Hepatocyte (in vitro differentiated cells): ENCODE measurements around the gene OR56B1. TPM values are rescaled to one million over a fixed set of nuclear protein-coding genes. Genes with fewer than 3 reads are reported as not detected.
"Not testable (repeated sequence)": the region's sequence is repeated elsewhere in the genome, so short reads cannot be mapped to it uniquely, and the experiment has no call there.

Experiments
- DNase-seq: peaks from one replicate; pipeline ENCODE4 v3.0.0-alpha.2; 2016; ENCODE audit warnings: low spot score
- H2AFZ ChIP-seq: fragments of 200-600 bp; sonication (generic); 2 replicates; pipeline ENCODE4 v1.6.0; 2016; ENCODE audit warnings: antibody characterized with exemption, mild to moderate bottlenecking
- H3K27ac ChIP-seq: fragments of 200-600 bp; sonication (generic); 2 replicates; pipeline ENCODE4 v1.5.1; 2016; ENCODE audit warnings: mild to moderate bottlenecking
- H3K27me3 ChIP-seq: fragments of 200-600 bp; sonication (generic); 2 replicates; pipeline ENCODE4 v1.6.1; 2016
- H3K36me3 ChIP-seq: fragments of 200-600 bp; sonication (generic); replicated peaks from 2 replicates; pipeline ENCODE4 v1.5.1; 2016; ENCODE audit warnings: low read depth; ENCODE audit not compliant: insufficient read depth
- H3K4me1 ChIP-seq: fragments of 200-600 bp; sonication (generic); 2 replicates; pipeline ENCODE4 v1.5.1; 2016; ENCODE audit warnings: mild to moderate bottlenecking, moderate library complexity; ENCODE audit not compliant: insufficient read depth
- H3K4me2 ChIP-seq: fragments of 200-600 bp; sonication (generic); 2 replicates; pipeline ENCODE4 v1.6.0; 2016
- H3K4me3 ChIP-seq: fragments of 200-600 bp; sonication (generic); 2 replicates; pipeline ENCODE4 v1.5.1; 2016; ENCODE audit warnings: mild to moderate bottlenecking
- H3K79me2 ChIP-seq: fragments of 200-600 bp; sonication (generic); 2 replicates; pipeline ENCODE4 v1.6.0; 2017; ENCODE audit warnings: mild to moderate bottlenecking
- H3K9me2 ChIP-seq: fragments of 200-600 bp; sonication (generic); replicated peaks from 2 replicates; pipeline ENCODE4 v1.6.0; 2017; ENCODE audit warnings: mild to moderate bottlenecking; ENCODE audit not compliant: insufficient read depth
- H3K9me3 ChIP-seq: fragments of 200-600 bp; sonication (generic); 2 replicates; pipeline ENCODE4 v1.5.1; 2016; ENCODE audit warnings: low read depth, mild to moderate bottlenecking
- H4K20me1 ChIP-seq: fragments of 200-600 bp; sonication (generic); 2 replicates; pipeline ENCODE4 v1.6.0; 2016; ENCODE audit warnings: mild to moderate bottlenecking; ENCODE audit not compliant: insufficient read depth, poor library complexity, severe bottlenecking
- EZH2 ChIP-seq: fragments of 200-600 bp; sonication (generic); IDR thresholded peaks from 2 replicates; pipeline ENCODE4 v1.6.1; 2016; ENCODE audit warnings: antibody characterized with exemption, mild to moderate bottlenecking, borderline replicate concordance
- EZH2phosphoT487 ChIP-seq: fragments of 200-600 bp; sonication (generic); IDR thresholded peaks from one replicate; pipeline ENCODE4 v1.6.1; 2018; ENCODE audit warnings: antibody characterized with exemption, mild to moderate bottlenecking, low read depth, moderate library complexity; ENCODE audit not compliant: unreplicated experiment, severe bottlenecking
- WGBS: methylation state at CpG from one replicate; pipeline ENCODE4 v1.1.6; 2016; ENCODE audit warnings: low lambda C conversion rate; ENCODE audit errors: missing lambda C conversion rate; 5-methylcytosine and 5-hydroxymethylcytosine counted together
- polyA plus RNA-seq: library from polyadenylated mRNA; unstranded; fragments of >200 nt; fragmentation: Nextera tagmentation; extraction: Ambion mirVana; gene quantifications from 2 replicates; pipeline ENCODE4 v1.2.1, GENCODE V29; 2016
- total RNA-seq: library from RNA; depleted of rRNA; stranded (reverse); fragments of >200 nt; gene quantifications from 2 replicates; pipeline ENCODE4 v1.2.3, GENCODE V29; 2014
- TF ChIP-seq, protein P1 (sequence below): fragments of 200-600 bp; sonication (generic); IDR thresholded peaks from 2 replicates; pipeline ENCODE4 v1.5.1; 2016; ENCODE audit warnings: antibody characterized with exemption, mild to moderate bottlenecking; ENCODE audit not compliant: poor library complexity

Gene OR56B1
- total and polyA plus RNA-seq, 2 experiments from 2014 or later, result not detected

DNA sequence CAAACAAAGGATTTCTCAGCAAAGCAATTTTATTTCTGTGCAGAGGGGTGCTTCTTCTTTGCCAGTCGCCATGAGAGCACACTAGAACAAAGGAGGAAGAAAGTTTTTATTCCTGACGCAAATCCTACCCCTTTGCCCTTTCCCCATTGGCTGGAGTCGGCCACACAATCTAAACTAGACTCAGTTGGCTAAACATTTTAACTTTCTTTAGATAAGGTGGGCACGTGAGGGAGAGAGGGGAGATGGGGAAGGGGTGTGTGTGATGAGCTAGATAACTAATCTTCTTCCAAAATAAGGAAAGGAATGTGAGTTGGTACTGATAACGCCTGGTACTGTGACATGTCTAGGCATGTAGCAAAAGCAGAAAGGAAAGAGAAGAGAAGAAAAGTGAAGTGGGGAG is 46.0 kb upstream of the OR56B1 start:
- Histone ChIP-seq H3K27me3 (no peaks in the 10 kb centered on the region), H3K4me2 (peak overlapping the region; percentile 68), H3K27ac (peak overlapping the region; percentile 80), H3K4me1 (peaks cover 4% of the 10 kb centered on the region), H3K36me3 (no peaks in the 10 kb centered on the region), H3K9me2 (no peaks in the 10 kb centered on the region), H3K9me3 (no peaks in the 10 kb centered on the region), H4K20me1 (no peaks in the 10 kb centered on the region), H3K79me2 (peaks cover 3% of the 10 kb centered on the region), H3K4me3 (no peak overlapping the region), H2AFZ (peak overlapping the region; percentile 47)
- 31% methylated on average over 5 of the region's 5 CpGs for WGBS
- no peak for TF ChIP-seq EZH2
- DNase-seq, result no peak

DNA sequence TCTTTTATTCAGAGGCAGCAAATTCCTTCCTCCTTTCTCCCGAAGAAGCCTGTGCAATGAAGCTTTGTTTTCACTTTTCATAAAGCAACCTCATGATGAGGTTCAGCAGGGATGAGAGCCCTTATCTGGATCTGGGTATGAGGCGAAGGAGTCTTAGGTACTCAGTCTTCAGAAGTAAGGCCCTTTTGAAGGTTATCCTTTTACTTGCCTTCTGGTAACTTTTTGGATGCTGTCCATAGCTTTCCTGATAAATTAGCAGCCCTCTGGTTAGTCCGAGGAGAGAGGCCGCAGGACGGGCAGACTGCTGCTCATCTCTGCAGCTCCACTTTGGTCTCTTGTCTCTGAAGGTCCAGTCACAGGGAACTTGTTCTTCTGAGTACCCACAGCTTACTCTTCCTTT is 45.5 kb upstream of the OR56B1 start:
- Histone ChIP-seq H4K20me1 (no peaks in the 10 kb centered on the region), H3K9me2 (no peaks in the 10 kb centered on the region), H3K27ac (peak overlapping the region; percentile 80), H3K4me1 (peaks cover 4% of the 10 kb centered on the region), H2AFZ (peak overlapping the region; percentile 47), H3K9me3 (no peaks in the 10 kb centered on the region), H3K79me2 (peaks cover 3% of the 10 kb centered on the region), H3K4me3 (no peak overlapping the region), H3K4me2 (peak overlapping the region; percentile 68), H3K27me3 (no peaks in the 10 kb centered on the region), H3K36me3 (no peaks in the 10 kb centered on the region)
- DNase-seq, result no peak
- TF ChIP-seq EZH2 (no peak), EZH2phosphoT487 (no peak)
- TF ChIP-seq, protein P1, sequence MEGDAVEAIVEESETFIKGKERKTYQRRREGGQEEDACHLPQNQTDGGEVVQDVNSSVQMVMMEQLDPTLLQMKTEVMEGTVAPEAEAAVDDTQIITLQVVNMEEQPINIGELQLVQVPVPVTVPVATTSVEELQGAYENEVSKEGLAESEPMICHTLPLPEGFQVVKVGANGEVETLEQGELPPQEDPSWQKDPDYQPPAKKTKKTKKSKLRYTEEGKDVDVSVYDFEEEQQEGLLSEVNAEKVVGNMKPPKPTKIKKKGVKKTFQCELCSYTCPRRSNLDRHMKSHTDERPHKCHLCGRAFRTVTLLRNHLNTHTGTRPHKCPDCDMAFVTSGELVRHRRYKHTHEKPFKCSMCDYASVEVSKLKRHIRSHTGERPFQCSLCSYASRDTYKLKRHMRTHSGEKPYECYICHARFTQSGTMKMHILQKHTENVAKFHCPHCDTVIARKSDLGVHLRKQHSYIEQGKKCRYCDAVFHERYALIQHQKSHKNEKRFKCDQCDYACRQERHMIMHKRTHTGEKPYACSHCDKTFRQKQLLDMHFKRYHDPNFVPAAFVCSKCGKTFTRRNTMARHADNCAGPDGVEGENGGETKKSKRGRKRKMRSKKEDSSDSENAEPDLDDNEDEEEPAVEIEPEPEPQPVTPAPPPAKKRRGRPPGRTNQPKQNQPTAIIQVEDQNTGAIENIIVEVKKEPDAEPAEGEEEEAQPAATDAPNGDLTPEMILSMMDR, result no peak
- 78% methylated on average over 5 of the region's 5 CpGs for WGBS

DNA sequence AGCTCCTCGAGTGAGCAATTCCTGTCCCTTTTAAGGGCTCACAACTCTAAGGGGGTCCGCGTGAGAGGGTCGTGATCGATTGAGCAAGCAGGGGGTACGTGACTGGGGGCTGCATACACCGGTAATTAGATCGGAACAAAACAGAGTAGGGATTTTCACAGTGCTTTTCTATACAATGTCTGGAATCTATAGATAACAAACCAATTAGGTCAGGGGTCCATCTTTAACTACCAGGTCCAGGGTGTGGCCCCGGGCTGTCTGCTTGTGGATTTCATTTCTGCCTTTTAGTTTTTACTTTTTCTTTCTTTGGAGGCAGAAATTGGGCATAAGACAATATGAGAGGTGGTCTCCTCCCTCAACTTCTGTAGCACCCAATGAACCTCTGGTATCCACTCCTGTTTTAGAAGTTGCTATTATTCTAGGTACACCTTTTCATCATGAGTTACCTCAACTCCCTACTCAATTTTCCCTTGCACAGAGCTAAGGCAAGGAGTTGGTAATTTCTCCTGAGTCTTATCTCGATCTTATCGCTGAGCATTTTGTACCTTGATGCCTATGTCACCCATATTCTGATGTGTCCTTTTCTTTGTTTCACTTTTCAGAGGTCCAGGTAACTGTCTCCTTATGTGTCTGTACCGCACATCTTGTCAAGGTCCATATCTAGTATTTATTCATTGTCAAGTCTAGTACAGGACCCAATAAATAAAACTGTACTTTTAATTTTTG is 44.8 kb upstream of the OR56B1 start:
- Histone ChIP-seq H3K27ac (peak overlapping the region; percentile 80), H3K4me2 (peak overlapping the region; percentile 68)
- not testable (repeated sequence) for H3K4me3 ChIP-seq, H4K20me1 ChIP-seq, H2AFZ ChIP-seq, H3K9me3 ChIP-seq, H3K27me3 ChIP-seq, H3K36me3 ChIP-seq, H3K9me2 ChIP-seq, DNase-seq, H3K79me2 ChIP-seq, H3K4me1 ChIP-seq
- 80% methylated on average over 12 of the region's 12 CpGs for WGBS

DNA sequence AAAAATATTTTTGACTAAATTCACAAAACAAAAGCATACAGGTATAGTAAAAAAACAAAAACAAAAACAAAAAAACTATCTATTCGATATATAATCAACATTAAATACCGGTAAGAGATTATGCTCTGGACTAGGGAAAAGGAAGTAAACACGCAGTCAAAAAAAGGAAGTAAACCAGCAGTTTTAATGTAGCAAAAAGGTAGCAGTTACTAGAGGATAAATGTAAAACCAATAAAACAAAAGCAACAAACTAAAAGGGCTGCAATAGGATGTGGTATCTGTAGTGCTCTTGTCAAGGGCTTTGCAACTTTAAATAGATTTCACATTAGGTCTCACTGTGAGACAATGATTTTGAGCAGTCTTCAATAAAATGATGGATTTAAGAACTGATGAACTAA is 44.3 kb upstream of the OR56B1 start:
- H3K4me2 ChIP-seq, result no peak overlapping the region

More for the DNA sequence above, 44.3 kb upstream of the OR56B1 start:
- Histone ChIP-seq H3K27me3 (no peaks in the 10 kb centered on the region), H2AFZ (no peak overlapping the region), H3K9me3 (no peaks in the 10 kb centered on the region), H3K79me2 (no peaks in the 10 kb centered on the region), H3K27ac (no peak overlapping the region), H3K9me2 (no peaks in the 10 kb centered on the region), H4K20me1 (no peaks in the 10 kb centered on the region), H3K4me3 (no peak overlapping the region), H3K4me1 (peaks cover 4% of the 10 kb centered on the region), H3K36me3 (no peaks in the 10 kb centered on the region)
- WGBS, result 92% methylated on average over 3 of the region's 3 CpGs
- TF ChIP-seq EZH2phosphoT487 (no peak), EZH2 (no peak)
- TF ChIP-seq, protein P1, result no peak
- no peak for DNase-seq
